Right lobe of liver (tissue), 4 donors: ENCODE data around the gene ZNF3.

Experiments used
- CTCF ChIP-seq, 4 donors: fragments of 200-600 bp in 3 of 4; fragments of 450-650 bp in 1 of 4; IDR thresholded peaks; one replicate each; pipeline versions ENCODE4 v1.5.1 to v1.8.0; 2016 to 2022; ENCODE audit warnings: antibody characterized with exemption in 4 of 4, mild to moderate bottlenecking in 2 of 4
- POLR2A ChIP-seq: fragments of 450-650 bp; IDR thresholded peaks from one replicate; pipeline ENCODE4 v1.6.1; 2017; ENCODE audit warnings: antibody characterized with exemption, mild to moderate bottlenecking
- donor health status: DM: no; HTN: no; CAD: no.
- donor health status: DM: no; HTN: no; CAD: no.
- donor health status: DM: no; HTN: yes; CAD: no.

- TF ChIP-seq CTCF (IDR thresholded peaks at IDR 0.05) (no peak), POLR2A (no peak)
These were observed 1.5 kb upstream of the ZNF3 start for GRCh38 chr7:100082978-100083377.
